ENCODE measurements around the gene LSMEM2.
A peak's percentile ranks its signal among the peaks of the same experiment; 100 is the strongest.
"Not testable (repeated sequence)": the region's sequence is repeated elsewhere in the genome, so short reads cannot be mapped to it uniquely, and the experiment has no call there.

LSMEM2 gene

DNA sequence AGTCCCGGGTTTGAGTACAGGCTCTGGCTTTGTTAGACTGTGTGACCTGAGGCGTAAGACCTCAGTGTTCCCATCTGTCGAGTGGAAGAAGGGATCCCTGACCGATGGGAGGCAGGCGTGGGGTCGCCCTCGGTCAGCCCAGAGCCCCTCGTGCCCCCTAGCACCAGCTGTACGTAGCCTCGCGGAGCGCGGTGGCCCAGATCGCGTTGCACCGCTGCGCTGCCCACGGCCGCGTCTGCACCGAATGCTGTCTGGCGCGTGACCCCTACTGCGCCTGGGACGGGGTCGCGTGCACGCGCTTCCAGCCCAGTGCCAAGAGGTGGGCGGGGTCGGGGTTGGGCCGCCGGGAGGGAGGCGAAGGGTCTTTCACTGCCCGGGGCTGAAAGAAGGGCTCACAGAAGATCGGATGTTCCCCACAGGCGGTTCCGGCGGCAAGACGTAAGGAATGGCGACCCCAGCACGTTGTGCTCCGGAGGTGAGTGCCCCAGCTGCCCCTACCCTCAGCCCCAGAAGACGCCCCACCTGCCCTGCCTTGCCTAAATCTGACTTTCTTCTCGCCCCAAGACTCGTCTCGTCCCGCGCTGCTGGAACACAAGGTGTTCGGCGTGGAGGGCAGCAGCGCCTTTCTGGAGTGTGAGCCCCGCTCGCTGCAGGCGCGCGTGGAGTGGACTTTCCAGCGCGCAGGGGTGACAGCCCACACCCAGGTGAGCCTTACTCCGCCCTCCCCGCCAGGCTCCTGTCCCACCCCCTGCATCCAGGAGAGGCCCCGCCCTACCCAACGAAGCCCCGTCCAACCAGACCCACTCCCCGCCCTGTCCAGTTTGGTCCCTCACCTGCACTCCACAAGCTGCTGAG lies 3.5 kb upstream of the LSMEM2 start:
- peaks cover 21% of the 10 kb centered on the region for H3K4me1 Mint-ChIP-seq (ENCODE audit: low read depth)

DNA sequence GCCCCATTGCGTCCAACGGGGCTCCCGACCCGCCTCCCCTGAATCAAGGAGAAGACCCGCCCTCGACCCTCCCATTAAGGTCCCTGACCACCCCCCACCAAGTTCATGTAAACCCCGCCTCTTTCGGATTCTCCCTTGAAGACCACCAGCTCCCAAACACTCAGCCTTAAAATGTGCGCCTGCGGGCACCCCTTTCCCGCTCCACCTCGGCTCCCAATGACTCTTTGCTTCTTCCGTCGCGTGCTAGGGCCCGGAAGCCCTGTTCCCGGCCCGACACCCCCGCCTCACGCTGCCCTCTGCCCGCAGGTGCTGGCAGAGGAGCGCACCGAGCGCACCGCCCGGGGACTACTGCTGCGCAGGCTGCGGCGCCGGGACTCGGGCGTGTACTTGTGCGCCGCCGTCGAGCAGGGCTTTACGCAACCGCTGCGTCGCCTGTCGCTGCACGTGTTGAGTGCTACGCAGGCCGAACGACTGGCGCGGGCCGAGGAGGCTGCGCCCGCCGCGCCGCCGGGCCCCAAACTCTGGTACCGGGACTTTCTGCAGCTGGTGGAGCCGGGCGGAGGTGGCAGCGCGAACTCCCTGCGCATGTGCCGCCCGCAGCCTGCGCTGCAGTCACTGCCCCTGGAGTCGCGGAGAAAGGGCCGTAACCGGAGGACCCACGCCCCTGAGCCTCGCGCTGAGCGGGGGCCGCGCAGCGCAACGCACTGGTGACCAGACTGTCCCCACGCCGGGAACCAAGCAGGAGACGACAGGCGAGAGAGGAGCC lies 2.7 kb upstream of the LSMEM2 start:
- peaks cover 13% of the 10 kb centered on the region for H3K27me3 Mint-ChIP-seq
- no peaks in the 10 kb centered on the region for H3K36me3 Mint-ChIP-seq
- no peak overlapping the region for H3K27ac Mint-ChIP-seq
- peak overlapping the region; percentile 65 for H3K4me3 Mint-ChIP-seq
- peaks cover 21% of the 10 kb centered on the region for H3K4me1 Mint-ChIP-seq (ENCODE audit: low read depth)
- H3K9me3 Mint-ChIP-seq (ENCODE audit: low read depth) = no peaks in the 10 kb centered on the region

More for the DNA sequence above, 3.5 kb upstream of the LSMEM2 start:
- Mint-ChIP-seq H3K36me3 (no peaks in the 10 kb centered on the region), H3K4me3 (peak overlapping the region; percentile 65), H3K27me3 (peaks cover 13% of the 10 kb centered on the region), H3K9me3 (ENCODE audit: low read depth) (no peaks in the 10 kb centered on the region), H3K27ac (no peak overlapping the region)

DNA sequence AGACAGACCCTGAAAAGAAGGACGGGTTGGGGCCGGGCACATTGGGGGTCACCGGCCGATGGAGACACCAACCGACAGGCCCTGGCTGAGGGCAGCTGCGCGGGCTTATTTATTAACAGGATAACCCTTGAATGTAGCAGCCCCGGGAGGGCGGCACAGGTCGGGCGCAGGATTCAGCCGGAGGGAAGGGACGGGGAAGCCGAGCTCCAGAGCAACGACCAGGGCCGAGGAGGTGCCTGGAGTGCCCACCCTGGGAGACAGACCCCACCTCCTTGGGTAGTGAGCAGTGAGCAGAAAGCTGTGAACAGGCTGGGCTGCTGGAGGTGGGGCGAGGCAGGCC lies 2.2 kb upstream of the LSMEM2 start:
- Mint-ChIP-seq H3K27me3 (peaks cover 13% of the 10 kb centered on the region), H3K27ac (no peak overlapping the region), H3K4me1 (ENCODE audit: low read depth) (peaks cover 21% of the 10 kb centered on the region), H3K36me3 (no peaks in the 10 kb centered on the region), H3K4me3 (no peak overlapping the region), H3K9me3 (ENCODE audit: low read depth) (no peaks in the 10 kb centered on the region)

DNA sequence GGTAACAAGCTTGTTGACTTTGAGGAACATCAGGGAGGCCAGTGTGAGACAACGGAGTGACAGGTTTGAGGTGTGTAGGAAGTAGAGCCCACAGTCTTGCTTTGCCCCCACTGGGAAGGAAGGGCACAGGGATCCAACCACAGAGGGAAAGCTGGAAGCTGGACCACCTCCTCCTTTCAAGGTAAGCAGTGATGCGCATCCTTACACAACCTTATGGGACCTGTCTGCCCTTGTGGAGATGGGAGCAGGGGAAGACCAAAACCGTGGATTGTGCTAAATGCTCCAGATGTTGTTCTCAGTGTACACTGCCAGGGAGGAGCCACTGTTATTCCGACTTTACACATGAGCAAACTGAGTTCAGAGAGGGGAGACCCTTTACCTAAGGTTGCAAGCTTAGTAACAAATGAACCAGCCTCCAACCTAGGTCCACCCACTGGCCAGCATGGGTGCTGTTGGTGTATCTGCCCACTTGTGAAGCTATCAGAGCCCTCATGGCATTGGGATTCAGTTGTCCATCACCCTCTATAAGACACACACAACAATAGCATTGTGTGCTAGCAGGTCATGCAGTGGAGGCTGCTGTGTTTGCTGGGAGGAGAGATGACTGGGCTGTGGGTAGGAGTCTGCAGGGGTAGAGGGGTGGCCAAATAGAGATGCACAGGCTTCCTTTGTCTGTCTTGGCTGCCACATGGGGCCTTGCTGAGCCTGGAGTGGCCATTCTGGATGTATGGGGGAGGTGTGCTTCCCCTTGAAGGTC lies 586 bp upstream of the LSMEM2 start:
- Mint-ChIP-seq H3K9me3 (ENCODE audit: low read depth) (no peaks in the 10 kb centered on the region), H3K36me3 (no peaks in the 10 kb centered on the region), H3K27ac (no peak overlapping the region), H3K4me3 (no peak overlapping the region), H3K27me3 (peaks cover 9% of the 10 kb centered on the region), H3K4me1 (ENCODE audit: low read depth) (peaks cover 17% of the 10 kb centered on the region)

DNA sequence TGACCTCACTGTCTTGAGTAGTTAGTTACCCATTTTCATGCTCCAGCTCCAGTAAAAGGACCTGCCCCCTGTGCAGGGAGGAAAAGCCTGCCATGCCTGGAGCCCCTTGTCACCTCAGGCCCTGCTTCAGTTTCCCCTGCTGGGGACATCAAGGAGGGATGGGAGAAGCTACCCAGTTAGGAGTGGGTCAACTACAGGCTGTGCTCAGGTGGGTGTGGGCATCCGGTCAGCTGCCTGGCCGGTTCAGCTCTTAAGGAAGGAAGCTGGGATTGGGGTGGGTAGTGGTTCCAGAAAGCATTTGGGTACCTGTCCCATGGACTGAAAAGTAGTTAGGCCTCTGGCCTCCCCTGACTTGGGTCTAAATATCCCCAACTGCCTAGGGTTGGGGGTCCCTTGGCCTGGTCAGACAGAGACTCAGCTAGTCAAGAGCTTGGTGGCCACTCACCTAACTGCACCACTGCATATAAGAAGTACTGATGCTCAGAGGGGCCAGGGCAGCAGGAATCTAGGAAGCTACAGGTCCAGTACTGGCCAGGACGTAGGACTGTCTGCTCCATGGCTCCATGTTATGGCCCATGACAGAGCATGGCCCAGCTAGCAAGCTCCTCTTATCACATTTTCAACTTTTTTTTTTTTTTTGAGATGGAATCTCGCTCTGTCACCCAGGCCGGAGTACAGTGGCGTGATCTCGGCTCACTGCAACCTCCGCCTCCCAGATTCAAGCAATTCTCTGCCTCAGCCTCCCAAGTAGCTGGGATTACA lies 549 bp downstream of the LSMEM2 start:
- peaks cover 5% of the 10 kb centered on the region for H3K27me3 Mint-ChIP-seq
- no peak overlapping the region for H3K4me3 Mint-ChIP-seq
- H3K36me3 Mint-ChIP-seq = no peaks in the 10 kb centered on the region
- H3K9me3 Mint-ChIP-seq (ENCODE audit: low read depth) = no peaks in the 10 kb centered on the region
- H3K27ac Mint-ChIP-seq = no peak overlapping the region
- peaks cover 12% of the 10 kb centered on the region for H3K4me1 Mint-ChIP-seq (ENCODE audit: low read depth)

DNA sequence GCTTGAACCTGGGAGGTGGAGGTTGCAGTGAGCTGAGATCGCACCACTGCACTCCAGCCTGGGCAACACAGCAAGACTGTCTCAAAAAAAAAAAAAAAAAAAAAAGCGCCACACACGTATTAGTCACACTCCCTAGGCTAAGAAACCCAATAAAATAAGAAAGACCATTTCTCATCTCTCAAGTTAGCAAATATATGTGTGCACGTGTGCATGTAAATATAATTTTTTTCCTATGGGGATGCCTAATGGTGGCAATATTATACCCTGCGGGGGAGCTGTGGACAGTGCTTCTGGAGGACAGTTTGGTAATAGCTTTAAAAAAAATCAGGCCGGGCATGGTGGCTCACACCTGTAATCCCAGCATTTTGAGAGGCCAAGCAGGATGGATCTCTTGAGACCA lies 5.2 kb downstream of the LSMEM2 start:
- not testable (repeated sequence) for H3K27ac Mint-ChIP-seq; H3K4me3 Mint-ChIP-seq; H3K27me3 Mint-ChIP-seq; H3K9me3 Mint-ChIP-seq (ENCODE audit: low read depth); H3K4me1 Mint-ChIP-seq (ENCODE audit: low read depth); H3K36me3 Mint-ChIP-seq

DNA sequence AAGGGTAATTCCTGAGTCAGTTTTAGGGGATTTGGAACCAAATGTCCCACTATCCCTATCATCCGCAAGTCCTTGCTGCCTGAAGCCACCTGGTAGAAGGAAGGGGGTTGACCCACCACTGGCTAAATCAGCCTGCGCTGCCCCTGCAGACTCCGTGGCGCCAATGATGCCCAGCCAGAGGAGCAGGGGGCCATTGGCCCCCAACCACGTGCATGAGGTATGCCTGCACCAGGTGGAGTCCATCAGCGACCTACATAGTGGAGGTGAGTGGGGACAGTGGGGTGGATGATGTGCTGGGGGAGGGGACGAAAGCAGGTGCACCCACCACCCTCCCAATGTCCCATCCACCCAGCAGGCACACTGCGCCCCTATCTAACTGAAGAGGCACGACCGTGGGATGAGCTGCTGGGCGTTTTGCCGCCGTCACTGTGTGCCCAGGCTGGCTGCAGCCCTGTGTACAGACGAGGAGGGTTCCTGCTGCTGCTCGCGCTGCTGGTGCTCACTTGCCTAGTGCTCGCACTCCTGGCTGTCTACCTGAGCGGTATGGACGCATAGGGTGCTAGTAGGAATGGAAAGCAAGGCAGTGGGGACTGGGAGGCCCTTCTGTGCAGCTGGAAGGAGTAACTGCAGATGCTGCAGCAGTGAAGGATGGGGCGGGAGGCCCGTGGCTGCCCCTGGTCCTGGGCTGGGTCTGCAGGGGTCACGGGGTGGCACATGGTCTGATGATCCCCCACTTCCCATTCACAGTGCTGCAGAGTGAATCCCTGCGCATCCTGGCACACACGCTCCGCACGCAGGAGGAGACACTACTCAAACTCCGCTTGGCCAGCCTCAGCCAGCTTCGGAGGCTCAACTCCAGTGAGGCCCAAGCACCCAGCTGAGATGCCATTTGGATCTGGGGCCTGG lies 7.7 kb downstream of the LSMEM2 start:
- peaks cover 5% of the 10 kb centered on the region for H3K36me3 Mint-ChIP-seq
- no peak overlapping the region for H3K4me3 Mint-ChIP-seq
- H3K4me1 Mint-ChIP-seq (ENCODE audit: low read depth) = peaks cover 8% of the 10 kb centered on the region
- H3K27me3 Mint-ChIP-seq = no peaks in the 10 kb centered on the region
- H3K9me3 Mint-ChIP-seq (ENCODE audit: low read depth) = no peaks in the 10 kb centered on the region
- no peak overlapping the region for H3K27ac Mint-ChIP-seq

DNA sequence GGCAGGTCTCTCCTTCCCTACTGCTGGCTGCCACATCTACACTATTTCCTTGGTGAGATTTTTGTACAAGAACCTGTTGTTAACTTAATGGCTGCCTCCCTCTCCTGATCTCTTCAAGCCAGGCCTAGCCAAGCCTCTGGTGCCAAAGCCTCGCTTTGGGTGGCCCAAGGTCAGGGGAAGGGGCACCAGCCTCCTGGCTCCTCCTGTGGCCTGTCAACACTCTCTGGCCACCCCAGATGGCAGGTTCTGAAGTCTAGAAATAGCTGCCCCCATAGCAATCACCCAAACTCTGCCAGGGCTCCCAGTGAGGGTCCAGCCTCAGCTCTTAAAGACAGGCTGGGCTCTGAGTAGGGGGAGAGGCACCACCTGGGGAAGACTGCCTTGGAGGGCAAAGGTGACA lies 8.4 kb downstream of the LSMEM2 start:
- Mint-ChIP-seq H3K36me3 (peaks cover 5% of the 10 kb centered on the region), H3K27me3 (no peaks in the 10 kb centered on the region), H3K4me1 (ENCODE audit: low read depth) (peaks cover 8% of the 10 kb centered on the region), H3K27ac (no peak overlapping the region), H3K4me3 (no peak overlapping the region), H3K9me3 (ENCODE audit: low read depth) (no peaks in the 10 kb centered on the region)

DNA sequence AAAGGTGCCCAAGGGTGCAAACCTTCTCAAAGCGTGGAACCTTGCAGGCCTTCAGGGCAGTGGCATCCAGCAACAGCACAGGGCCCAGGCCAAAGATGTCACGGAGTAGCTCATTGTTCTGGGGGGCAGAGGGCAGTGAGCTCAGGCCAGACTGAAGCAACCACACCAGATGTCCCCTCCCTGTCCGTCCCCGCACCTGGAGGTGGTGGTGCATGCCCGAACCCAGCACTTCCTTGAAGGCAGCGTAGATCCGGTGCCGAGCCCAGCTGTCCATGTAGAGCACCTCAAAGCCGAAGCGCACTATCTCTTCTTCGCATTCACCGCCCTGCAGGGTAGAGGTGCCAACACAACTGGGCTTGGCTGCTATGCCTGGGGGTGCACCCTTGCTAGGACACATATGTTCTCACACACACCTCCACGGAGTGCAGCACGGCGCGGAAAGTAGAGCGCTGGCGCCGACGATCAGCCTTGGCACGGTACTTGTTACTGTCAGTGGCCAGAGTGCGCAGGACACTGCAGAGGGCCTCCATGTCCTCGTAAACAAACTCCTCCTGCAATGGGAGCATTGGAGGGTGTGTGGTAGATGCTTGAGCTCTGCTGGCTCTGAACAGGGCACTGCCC lies 9.6 kb downstream of the LSMEM2 start:
- H3K36me3 Mint-ChIP-seq = peaks cover 5% of the 10 kb centered on the region
- no peak overlapping the region for H3K27ac Mint-ChIP-seq
- H3K4me1 Mint-ChIP-seq (ENCODE audit: low read depth) = peaks cover 15% of the 10 kb centered on the region
- H3K4me3 Mint-ChIP-seq = peak overlapping the region; percentile 98
- no peaks in the 10 kb centered on the region for H3K27me3 Mint-ChIP-seq
- H3K9me3 Mint-ChIP-seq (ENCODE audit: low read depth) = no peaks in the 10 kb centered on the region

DNA sequence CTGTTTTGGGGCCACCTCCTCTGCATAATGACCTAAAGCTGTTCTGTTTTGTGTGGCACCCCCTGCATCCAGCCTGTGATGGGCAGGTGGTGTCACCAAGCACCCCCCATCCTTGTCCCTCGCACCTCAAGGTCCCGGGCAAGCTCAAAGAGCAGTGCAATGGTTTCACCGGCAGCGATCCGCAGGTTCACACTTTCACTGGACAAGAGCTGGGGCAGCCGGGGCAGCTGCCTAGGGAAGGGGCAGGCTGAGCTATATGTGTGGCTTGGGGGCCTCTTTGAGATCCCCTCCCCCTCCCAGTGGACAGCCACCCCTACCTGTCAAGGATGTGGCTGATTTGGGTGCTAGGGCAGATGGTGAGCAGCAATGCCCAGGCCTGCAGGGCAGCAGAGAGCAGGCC lies 10.2 kb downstream of the LSMEM2 start:
- no peak overlapping the region for H3K27ac Mint-ChIP-seq

DNA sequence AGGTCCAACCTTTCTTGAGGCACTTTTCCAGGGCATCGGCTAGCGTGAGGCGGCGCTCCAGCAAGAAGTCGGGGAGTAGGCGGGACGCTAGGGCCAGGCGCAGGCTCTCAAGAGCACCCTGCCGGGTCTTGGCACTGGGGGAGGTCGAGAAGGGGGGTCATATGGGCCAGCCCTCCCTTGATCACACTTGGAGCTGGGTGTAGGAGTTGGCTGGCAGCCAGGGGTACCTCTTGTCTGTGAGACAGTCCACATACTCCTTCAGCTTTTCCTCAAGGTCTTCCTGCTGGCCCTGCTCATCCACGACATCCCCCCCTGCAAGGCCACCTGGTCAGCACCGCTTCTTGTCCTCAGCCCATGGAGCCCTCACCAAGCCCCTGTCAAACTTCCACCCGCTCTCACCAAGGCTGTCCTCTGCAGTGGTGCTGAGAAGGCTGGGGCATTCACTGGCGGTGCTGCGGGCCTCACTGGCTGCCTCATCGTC lies 11.3 kb downstream of the LSMEM2 start:
- H3K4me1 Mint-ChIP-seq (ENCODE audit: low read depth) = peaks cover 16% of the 10 kb centered on the region
- H3K4me3 Mint-ChIP-seq = peak overlapping the region; percentile 98
- peak overlapping the region; percentile 22 for H3K27ac Mint-ChIP-seq
- H3K27me3 Mint-ChIP-seq = no peaks in the 10 kb centered on the region
- peaks cover 5% of the 10 kb centered on the region for H3K36me3 Mint-ChIP-seq
- no peaks in the 10 kb centered on the region for H3K9me3 Mint-ChIP-seq (ENCODE audit: low read depth)

More for the DNA sequence above, 10.2 kb downstream of the LSMEM2 start:
- Mint-ChIP-seq H3K36me3 (peaks cover 5% of the 10 kb centered on the region), H3K27me3 (no peaks in the 10 kb centered on the region), H3K4me3 (peak overlapping the region; percentile 98), H3K9me3 (ENCODE audit: low read depth) (no peaks in the 10 kb centered on the region), H3K4me1 (ENCODE audit: low read depth) (peaks cover 16% of the 10 kb centered on the region)

DNA sequence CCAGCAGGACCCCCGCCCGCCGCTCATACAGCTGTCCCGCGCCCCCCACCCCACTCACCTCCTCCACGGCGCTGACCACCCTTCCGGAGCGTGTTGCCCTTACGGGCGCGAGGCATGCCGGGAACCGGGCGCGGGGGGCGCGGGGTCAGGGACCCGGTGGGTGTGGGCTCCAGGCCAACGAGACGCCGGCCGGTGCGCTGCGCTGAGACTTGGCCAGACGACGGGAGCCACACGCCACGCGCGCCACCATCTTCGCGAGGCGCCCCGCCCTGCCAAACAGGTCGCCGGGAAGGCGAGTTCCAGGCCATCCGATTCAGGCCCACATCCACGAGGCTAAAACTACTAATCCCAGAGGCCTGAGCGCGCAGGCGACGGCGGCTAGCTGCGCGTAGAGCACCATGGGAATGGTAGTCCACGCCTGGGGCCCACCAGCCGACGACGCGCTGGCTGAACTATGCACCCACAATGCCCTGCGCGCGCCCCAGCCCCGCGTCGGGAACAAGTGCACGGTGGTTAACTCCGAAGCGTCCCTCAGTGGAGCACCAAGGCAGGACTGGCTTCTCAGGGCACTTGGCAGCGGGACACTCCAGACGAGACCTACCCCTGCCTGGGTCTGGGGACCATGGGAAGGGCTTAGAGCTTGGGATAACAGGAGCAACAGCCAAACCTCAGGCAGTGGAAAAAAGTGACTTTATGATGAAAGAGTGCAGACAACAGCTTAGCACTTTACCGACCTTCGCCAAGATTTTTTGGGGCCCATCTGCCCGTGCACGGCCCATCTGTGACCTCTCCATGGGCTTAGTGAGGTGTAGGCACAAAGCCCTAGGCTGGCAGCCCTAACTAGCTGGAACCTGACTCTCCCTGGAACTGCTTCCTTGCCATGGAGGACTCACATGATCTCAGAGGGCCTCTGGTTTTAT lies 13.5 kb downstream of the LSMEM2 start, which contains the start of gene IFRD2:
Gene IFRD2 (minus strand): TSS at position 271 of the 920 bp plus-strand sequence. CDS start 155 bp downstream, at position 116.
- Mint-ChIP-seq H3K4me3 (peak within 1 kb of the TSS; percentile 98), H3K27me3 (no peaks in the 10 kb centered on the region), H3K9me3 (ENCODE audit: low read depth) (no peaks in the 10 kb centered on the region), H3K36me3 (peaks cover 5% of the 10 kb centered on the region), H3K27ac (peak within 1 kb of the TSS; percentile 94), H3K4me1 (ENCODE audit: low read depth) (peaks cover 16% of the 10 kb centered on the region)

Data from activated naive CD8-positive, alpha-beta T cell (primary cell).